Activated B cell treated with CpG ODN at 0.5 μM for 24 hours (primary cell): Measurements from ENCODE around the gene GSE1. TPM values are rescaled to one million over a fixed set of nuclear protein-coding genes. Genes with fewer than 3 reads are reported as not detected.

Experiments
- ATAC-seq: fragments of 200-7000 bp; cut with Tn5 transposase; one replicate; pipeline ENCODE4 v1.10.0; 2021; ENCODE audit warnings: low read depth, mild to moderate bottlenecking, moderate library complexity
- CTCF ChIA-PET: fragments of 350-600 bp; sonication (Branson Sonifier 250); formaldehyde crosslinking; loops from one replicate; lab custom pipeline; 2021; ENCODE audit warnings: antibody characterized with exemption; lab: Charles Lee
- POLR2A ChIA-PET: fragments of 350-600 bp; sonication (Branson Sonifier 250); formaldehyde crosslinking; loops from one replicate; lab custom pipeline; 2021; ENCODE audit warnings: antibody characterized with exemption; lab: Charles Lee
- DNase-seq: peaks from one replicate; pipeline ENCODE4 v3.0.0; 2022
- H3K27ac Mint-ChIP-seq: one replicate; pipeline ENCODE4 v1.8.0; 2020; ENCODE audit warnings: mixed read lengths
- H3K27me3 Mint-ChIP-seq: one replicate; pipeline ENCODE4 v1.8.0; 2021; ENCODE audit warnings: mixed read lengths
- H3K36me3 Mint-ChIP-seq: one replicate; pipeline ENCODE4 v1.8.0; 2021; ENCODE audit warnings: low read depth, mixed read lengths
- H3K4me1 Mint-ChIP-seq: one replicate; pipeline ENCODE4 v1.8.0; 2021; ENCODE audit warnings: mixed read lengths
- H3K4me3 Mint-ChIP-seq: one replicate; pipeline ENCODE4 v1.8.0; 2020; ENCODE audit warnings: mild to moderate bottlenecking, mixed read lengths
- H3K9me3 Mint-ChIP-seq: one replicate; pipeline ENCODE4 v1.8.0; 2020; ENCODE audit warnings: mixed read lengths
- intact Hi-C: fragments of 100-400 bp; cut with micrococcal nuclease; formaldehyde crosslinking; loops from one replicate; pipeline ENCODE4 v1.15.1; 2024
- total RNA-seq: library from RNA; stranded (reverse); gene quantifications from 2 replicates; pipeline ENCODE4 v1.2.3, GENCODE V29; 2022
- TF ChIP-seq, protein P1 (sequence below): fragments of 200-600 bp; IDR thresholded peaks from one replicate; pipeline ENCODE4 v1.8.0; 2022; ENCODE audit warnings: antibody characterized with exemption, mild to moderate bottlenecking

The GSE1 gene
- total RNA-seq, 1 donor from 2014 or later, result 48.3 TPM

DNA sequence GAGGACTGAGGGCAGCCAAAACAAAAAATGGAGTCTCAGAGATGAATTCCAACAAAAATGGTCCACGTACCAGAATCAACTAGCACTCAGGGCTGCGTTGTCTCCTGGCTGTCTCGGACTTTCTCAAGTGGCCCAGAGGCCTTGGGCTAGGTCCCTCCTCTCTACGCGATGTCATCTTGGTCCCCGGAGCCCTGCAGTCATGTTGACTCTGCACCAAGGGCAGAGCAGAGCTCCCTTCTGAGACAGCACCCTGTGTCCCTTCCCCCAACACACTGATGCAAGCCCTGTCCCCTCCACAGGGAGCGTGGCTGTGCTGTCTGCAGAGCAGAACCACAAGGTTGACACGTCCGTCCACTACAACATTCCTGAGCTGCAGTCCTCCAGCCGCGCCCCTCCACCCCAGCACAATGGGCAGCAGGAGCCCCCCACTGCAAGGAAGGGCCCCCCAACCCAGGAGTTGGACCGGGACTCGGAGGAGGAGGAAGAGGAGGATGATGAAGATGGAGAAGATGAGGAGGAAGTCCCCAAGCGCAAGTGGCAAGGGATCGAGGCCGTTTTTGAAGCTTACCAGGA, 54.8 kb downstream of the GSE1 start:
- POLR2A ChIA-PET, result no interaction called here

DNA sequence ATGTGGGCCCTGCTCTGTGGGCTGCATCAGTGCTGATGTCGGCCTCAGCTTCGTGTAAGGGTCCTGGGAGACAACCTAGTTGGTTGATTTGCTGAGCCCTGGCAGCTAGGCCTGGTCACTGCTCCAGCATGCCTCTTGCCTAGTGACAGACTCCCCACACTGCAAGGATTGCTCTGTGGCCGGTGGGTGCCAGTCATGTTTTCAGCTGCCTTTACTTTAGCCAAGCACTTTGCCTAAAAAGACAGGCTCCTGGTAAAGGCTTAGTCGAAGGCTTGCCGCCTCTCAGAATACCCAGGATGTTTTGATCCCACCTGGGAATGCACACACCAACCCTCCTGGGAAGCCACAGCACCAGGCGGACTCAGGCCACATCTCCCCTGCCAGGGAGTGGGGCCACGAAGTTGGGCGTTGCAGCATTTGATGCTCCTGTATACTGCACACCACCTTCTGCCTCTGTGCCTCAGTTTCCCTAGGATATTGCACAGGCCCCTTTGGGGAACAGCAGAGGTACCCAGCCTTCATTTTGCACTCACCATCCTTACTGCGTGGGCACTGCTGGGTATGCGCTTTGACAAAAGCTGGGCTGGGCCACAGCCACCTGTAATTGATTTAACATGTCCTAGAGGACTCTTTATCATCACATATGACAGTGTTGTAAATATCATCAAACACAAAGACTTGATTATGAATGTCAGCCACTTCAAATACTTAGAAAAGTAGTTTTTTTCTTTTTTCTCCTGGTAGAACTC, 55.7 kb downstream of the GSE1 start:
- no peaks in the 10 kb centered on the region for H3K27me3 Mint-ChIP-seq
- DNase-seq (no peak), ATAC-seq (no peak)
- intact Hi-C loops, result no loop called here
- TF ChIP-seq, protein P1, sequence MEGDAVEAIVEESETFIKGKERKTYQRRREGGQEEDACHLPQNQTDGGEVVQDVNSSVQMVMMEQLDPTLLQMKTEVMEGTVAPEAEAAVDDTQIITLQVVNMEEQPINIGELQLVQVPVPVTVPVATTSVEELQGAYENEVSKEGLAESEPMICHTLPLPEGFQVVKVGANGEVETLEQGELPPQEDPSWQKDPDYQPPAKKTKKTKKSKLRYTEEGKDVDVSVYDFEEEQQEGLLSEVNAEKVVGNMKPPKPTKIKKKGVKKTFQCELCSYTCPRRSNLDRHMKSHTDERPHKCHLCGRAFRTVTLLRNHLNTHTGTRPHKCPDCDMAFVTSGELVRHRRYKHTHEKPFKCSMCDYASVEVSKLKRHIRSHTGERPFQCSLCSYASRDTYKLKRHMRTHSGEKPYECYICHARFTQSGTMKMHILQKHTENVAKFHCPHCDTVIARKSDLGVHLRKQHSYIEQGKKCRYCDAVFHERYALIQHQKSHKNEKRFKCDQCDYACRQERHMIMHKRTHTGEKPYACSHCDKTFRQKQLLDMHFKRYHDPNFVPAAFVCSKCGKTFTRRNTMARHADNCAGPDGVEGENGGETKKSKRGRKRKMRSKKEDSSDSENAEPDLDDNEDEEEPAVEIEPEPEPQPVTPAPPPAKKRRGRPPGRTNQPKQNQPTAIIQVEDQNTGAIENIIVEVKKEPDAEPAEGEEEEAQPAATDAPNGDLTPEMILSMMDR, result no peak
- CTCF ChIA-PET, result no interaction called here
- no peaks in the 10 kb centered on the region for H3K4me1 Mint-ChIP-seq
- POLR2A ChIA-PET, result no interaction called here
- peaks cover 94% of the 10 kb centered on the region for H3K36me3 Mint-ChIP-seq
- H3K9me3 Mint-ChIP-seq, result no peaks in the 10 kb centered on the region
- H3K4me3 Mint-ChIP-seq, result no peak overlapping the region
- no peak overlapping the region for H3K27ac Mint-ChIP-seq

More for the DNA sequence above, 54.8 kb downstream of the GSE1 start:
- TF ChIP-seq, protein P1, result no peak
- Mint-ChIP-seq H3K4me3 (no peak overlapping the region), H3K27ac (no peak overlapping the region), H3K36me3 (peaks cover 95% of the 10 kb centered on the region), H3K27me3 (no peaks in the 10 kb centered on the region), H3K9me3 (no peaks in the 10 kb centered on the region), H3K4me1 (no peaks in the 10 kb centered on the region)
- intact Hi-C loops, result no loop called here
- CTCF ChIA-PET, result no interaction called here
- no peak for DNase-seq
- ATAC-seq, result no peak

DNA sequence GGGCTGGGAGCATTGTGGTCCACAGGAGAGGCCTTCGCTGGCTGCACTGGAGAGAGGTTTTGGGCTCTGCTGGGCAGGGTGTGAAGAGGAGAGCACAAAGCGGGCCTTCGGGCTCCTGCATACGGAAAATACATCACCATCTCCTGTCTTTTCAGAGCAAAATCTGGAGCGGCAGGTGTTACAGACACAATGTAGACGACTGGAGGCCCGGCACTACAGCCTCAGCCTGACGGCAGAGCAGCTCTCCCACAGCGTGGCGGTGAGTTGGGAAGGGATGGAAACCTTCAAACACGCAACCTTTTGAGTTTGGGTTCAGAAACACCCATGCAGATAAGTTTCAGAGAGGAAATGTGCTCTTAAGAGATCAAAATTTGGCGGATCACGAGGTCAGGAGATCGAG, 57.7 kb downstream of the GSE1 start:
- no peak overlapping the region for H3K27ac Mint-ChIP-seq
- TF ChIP-seq, protein P1, result no peak
- H3K4me1 Mint-ChIP-seq, result no peaks in the 10 kb centered on the region
- no peaks in the 10 kb centered on the region for H3K9me3 Mint-ChIP-seq
- CTCF ChIA-PET, result no interaction called here
- H3K4me3 Mint-ChIP-seq, result no peak overlapping the region
- ATAC-seq (no peak), DNase-seq (no peak)
- POLR2A ChIA-PET, result interaction anchor here (0.6 kb wide), 1 partner anchor 74 kb away, joined by 5 read pairs; no protein-coding TSS in a partner anchor
- H3K36me3 Mint-ChIP-seq, result peaks cover 92% of the 10 kb centered on the region
- intact Hi-C loops, result no loop called here
- no peaks in the 10 kb centered on the region for H3K27me3 Mint-ChIP-seq

DNA sequence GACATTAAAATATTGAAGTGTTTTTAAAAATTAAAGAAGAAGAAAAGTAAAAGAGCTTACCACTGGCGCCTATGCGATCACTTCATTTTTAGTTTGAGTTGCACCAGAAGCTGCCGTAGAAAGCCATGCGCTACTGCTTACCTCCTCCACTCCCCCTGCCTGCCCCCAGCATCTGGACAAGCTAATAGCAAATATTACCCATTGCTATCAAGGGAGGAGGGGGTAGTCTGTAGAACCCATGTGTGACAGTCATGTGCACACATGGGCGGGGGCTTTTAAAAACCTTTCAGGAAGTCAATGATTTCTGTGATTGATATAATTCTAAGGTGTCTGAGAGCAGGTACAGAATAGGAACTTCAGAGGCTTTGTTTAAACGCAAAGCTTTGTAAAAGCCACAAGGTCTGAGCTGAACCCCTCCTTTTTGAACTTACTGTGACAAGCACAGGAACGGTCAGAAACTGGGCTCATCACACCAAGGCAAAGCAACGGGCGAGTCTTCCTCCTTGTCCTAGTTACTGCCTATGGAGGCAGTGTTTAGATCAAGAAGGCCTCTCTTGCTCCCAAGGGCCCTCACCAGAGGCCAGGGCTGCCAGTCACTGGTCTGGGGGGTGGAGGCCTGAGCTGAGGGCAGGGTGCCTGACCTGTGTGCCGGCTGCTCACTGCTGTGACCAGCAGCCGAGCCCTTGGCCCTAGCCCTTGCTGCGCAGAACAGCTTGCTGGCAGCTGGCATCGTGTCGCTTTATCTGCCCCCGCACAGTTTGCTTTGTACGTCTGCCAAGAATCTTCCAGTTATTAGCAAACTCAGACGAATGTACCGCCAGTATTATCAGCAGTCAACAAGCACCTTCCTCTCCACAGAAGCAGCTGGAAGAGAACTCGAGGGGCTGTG, 60.7 kb downstream of the GSE1 start:
- Mint-ChIP-seq H3K27ac (no peak overlapping the region), H3K36me3 (peaks cover 65% of the 10 kb centered on the region), H3K27me3 (no peaks in the 10 kb centered on the region), H3K9me3 (no peaks in the 10 kb centered on the region), H3K4me1 (no peaks in the 10 kb centered on the region), H3K4me3 (no peak overlapping the region)
- intact Hi-C loops, result no loop called here
- TF ChIP-seq, protein P1, result no peak
- no peak for ATAC-seq
- ChIA-PET POLR2A (no interaction called here), CTCF (interaction anchor here (0.7 to 5.5 kb wide), 6 partner anchors 14 to 846 kb away, joined by 3 to 42 read pairs (median 5); no protein-coding TSS in a partner anchor)
- no peak for DNase-seq

DNA sequence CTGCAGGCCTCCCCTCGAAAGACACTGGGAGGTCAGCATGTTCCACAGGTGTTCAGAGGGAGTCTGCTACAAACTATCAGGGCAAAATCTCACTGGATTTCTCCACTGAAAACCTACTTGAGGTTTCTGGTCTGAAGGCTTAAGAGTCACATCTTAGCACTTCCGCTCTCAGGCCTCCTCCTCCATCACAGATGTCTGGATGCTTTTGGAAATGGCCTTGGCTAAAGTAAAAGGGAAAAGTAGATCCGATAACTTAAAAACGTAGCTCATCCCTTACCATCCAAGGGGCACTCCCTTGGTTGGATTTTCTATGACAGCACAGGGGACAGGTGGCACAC, 61.3 kb downstream of the GSE1 start:
- H3K4me3 Mint-ChIP-seq, result no peak overlapping the region
- CTCF ChIA-PET, result interaction anchor here (1.0 to 5.5 kb wide), 4 partner anchors 15 to 86 kb away, joined by 3 to 42 read pairs (median 7); no protein-coding TSS in a partner anchor
- TF ChIP-seq, protein P1, result no peak
- H3K36me3 Mint-ChIP-seq, result peaks cover 60% of the 10 kb centered on the region
- DNase-seq (no peak), ATAC-seq (no peak)
- H3K27me3 Mint-ChIP-seq, result no peaks in the 10 kb centered on the region
- intact Hi-C loops, result no loop called here
- POLR2A ChIA-PET, result no interaction called here
- no peaks in the 10 kb centered on the region for H3K4me1 Mint-ChIP-seq
- H3K27ac Mint-ChIP-seq, result no peak overlapping the region
- no peaks in the 10 kb centered on the region for H3K9me3 Mint-ChIP-seq
